ENCODE data around the gene PTPRN2.

PTPRN2 gene

DNA sequence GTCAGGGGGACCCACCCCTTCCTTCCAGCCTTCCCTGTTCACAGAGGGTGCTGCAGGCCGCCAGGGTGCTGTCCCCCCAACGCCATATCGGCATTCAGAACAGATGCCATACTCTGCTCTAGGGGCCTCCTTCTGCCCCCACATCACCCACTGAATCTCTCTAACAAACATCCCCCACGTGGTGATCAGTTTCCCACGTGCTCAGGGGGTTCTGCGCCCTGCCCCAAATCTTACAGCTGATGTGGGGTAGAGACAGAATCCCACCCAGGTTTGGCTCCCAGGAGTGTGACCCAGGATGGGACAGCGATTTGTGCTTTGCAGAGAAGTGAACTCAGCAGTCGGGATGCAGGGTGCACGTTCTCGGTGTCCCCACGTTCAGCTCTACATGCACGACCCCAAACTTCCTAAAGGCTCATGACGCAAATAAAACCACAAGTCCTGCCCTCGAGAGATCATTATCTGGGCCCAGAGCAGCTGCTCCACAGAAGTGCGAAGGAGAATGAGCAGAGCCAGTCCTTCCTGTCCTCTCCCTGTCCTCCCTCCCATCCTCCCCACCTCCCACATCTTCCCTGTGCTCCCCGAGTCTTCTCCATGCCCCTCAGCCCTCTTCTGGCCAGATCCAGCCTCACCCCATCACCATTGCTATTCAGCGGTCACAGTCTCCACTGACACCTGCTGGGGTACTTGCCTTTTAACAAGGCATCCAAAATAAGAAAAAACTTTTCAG is 827.5 kb downstream of the PTPRN2 start:
- H3K27ac ChIP-seq, result no peak overlapping the region
- TF ChIP-seq, protein P1, sequence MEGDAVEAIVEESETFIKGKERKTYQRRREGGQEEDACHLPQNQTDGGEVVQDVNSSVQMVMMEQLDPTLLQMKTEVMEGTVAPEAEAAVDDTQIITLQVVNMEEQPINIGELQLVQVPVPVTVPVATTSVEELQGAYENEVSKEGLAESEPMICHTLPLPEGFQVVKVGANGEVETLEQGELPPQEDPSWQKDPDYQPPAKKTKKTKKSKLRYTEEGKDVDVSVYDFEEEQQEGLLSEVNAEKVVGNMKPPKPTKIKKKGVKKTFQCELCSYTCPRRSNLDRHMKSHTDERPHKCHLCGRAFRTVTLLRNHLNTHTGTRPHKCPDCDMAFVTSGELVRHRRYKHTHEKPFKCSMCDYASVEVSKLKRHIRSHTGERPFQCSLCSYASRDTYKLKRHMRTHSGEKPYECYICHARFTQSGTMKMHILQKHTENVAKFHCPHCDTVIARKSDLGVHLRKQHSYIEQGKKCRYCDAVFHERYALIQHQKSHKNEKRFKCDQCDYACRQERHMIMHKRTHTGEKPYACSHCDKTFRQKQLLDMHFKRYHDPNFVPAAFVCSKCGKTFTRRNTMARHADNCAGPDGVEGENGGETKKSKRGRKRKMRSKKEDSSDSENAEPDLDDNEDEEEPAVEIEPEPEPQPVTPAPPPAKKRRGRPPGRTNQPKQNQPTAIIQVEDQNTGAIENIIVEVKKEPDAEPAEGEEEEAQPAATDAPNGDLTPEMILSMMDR (IDR thresholded peaks at IDR 0.05), result no peak
- TF ChIP-seq ZFX (IDR thresholded peaks at IDR 0.05; ENCODE audit: borderline replicate concordance), result no peak

DNA sequence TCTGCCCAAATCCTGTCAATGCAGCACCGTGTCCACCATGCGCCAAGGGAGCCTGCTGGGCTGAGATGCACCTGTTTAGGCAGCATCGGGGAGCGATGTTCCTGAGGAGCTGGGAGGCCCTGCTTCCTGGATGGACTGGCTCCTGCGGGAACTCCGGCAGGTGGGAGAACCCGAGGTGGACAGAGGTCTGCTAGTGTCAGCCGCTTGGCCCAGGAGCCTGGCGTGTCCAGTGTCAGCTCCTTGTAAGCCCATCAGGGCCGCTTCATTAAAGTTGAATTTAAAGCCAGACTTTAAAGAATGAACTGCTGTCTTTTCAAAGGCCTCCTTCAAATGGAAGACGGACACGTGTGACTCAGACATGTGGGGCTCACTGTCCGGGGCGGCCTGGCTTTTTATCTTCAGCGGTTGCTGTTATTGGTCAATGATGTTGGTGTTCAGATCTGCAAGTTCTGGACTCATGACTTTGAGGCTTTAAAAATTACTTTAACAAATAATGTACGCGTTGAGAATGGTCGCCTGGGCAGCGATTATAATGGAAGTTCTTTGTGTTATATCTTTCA is 828.3 kb downstream of the PTPRN2 start:
- H3K27ac ChIP-seq, result no peak overlapping the region
- TF ChIP-seq, protein P1 (IDR thresholded peaks at IDR 0.05), result no peak
- no peak for TF ChIP-seq ZFX (IDR thresholded peaks at IDR 0.05; ENCODE audit: borderline replicate concordance)

DNA sequence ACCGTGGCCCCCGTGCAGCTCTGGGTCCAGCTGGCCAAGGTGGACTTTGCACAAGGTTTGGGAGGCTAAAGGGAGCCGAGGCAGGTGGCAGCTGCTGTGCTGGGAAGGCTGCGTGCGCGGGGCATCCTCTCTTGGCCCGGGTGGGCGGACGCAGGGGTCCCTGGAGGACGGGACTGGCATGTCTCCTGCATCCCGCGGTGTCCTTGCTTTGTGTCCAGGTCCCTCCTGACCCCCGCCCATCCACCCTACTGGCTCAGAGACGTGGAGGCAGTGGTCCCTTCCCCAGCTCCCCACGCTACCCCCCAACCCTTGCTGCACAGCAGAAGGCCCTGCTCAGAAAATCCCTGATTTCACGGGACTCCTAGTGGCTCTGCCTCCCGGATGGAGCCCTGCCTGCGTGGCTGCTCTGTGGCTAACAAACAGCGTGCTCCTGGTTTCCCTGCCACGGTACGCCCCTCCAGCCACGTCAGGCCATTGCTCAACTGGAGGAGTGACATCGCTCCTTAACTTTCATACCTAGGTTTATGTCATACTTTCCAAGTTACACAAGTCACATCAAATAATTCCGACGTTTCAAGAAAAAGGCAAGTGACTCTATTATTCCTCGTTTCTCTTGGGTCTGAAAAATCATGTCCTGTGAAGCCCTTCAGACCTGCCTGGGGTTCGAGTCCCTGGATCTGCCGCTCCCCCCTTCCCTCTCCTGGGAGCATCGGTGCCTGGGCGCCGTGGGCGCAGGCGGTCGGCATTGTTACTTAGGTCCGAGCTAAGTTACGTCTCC is 829.0 kb downstream of the PTPRN2 start:
- H3K27ac ChIP-seq, result no peak overlapping the region
- TF ChIP-seq, protein P1 (IDR thresholded peaks at IDR 0.05), result no peak
- TF ChIP-seq ZFX (IDR thresholded peaks at IDR 0.05; ENCODE audit: borderline replicate concordance), result no peak

DNA sequence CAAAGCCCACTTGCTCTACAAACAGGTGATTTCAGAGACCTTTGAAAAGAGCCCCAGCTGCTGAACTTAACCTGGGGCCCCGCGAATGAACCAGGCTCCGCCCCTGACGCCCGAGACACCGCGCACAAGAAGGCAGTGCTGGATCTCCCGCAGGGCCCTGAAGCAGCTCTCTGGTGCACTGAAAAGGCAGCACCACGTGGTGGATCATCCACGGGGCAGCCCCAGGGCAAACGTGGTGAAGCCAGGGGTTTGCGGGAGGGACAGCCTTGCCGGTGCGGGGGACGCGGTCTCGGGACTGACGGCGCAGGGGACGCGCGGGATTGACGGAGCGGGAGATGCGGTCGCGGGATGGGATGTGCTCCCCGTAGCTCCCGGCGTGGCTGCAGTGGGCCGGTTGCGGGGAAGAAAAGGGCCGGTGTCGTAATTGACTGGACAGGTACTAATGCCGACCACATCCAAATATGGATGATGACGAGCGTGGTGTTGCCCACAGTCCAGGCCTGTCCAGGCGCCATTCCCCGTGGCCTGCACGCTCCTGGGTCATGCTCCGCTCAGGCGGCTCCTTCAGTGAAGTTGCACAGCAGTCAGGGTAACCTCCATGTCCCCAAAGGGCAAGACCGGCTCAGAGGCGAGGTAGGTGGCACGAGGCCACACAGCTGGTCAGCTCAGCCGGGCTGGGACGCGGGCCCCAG is 829.7 kb downstream of the PTPRN2 start:
- TF ChIP-seq, protein P1 (IDR thresholded peaks at IDR 0.05), result no peak
- TF ChIP-seq ZFX (IDR thresholded peaks at IDR 0.05; ENCODE audit: borderline replicate concordance), result no peak
- no peak overlapping the region for H3K27ac ChIP-seq

DNA sequence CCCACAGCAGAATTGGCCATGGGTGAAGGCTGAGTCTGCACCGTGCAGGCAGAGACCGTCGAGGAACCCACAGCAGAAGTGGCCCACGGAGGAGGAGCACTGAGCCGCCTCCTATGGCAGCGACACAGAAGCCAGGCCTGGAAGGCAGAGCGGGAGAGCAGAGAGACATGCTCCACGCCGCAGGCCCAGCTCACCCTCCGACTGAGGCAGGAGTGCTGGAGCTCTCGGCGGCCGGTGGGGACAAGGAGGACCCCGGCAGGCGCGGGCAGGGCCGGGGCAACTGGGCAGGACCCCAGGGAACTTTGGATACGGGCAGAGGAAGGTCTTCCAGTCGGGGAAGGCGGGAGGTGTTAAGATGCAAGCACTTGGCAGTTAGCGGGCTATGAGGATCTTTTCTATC is 830.4 kb downstream of the PTPRN2 start:
- no peak for TF ChIP-seq ZFX (IDR thresholded peaks at IDR 0.05; ENCODE audit: borderline replicate concordance)
- TF ChIP-seq, protein P1 (IDR thresholded peaks at IDR 0.05), result no peak
- H3K27ac ChIP-seq, result no peak overlapping the region

DNA sequence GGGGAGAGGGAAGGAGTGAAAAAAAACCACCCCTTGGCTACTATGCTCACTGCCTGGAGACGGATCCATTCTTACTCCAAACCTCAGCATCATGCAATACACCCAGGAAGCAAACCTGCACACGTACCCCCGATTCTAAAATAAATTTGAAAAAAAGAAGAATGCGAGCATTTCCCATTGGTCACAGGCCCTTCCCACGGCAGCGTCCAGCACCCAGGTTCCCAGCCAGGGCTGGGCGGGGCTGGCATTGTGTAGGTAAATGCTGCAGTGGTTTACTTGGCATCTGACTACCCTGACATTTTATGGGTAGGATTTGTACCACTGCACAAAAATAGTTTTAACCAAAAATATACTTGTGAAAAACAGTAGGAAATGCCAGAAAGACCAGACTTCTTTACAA is 831.9 kb downstream of the PTPRN2 start:
- H3K27ac ChIP-seq, result no peak overlapping the region
- TF ChIP-seq ZFX (IDR thresholded peaks at IDR 0.05; ENCODE audit: borderline replicate concordance), result no peak
- TF ChIP-seq, protein P1 (IDR thresholded peaks at IDR 0.05), result no peak
